GM13976 (cell line): ENCODE results near the gene C16orf82.

Source experiments
- DNase-seq: peaks from one replicate; pipeline ENCODE4 v3.0.0; 2012; ENCODE audit warnings: low spot score
- CTCF ChIP-seq: IDR thresholded peaks from 2 replicates; pipeline ENCODE4 v1.5.1; 2012; ENCODE audit warnings: borderline replicate concordance, mild to moderate bottlenecking; ENCODE audit not compliant: insufficient read depth; ENCODE audit errors: extremely low read depth, missing control alignments, control extremely low read depth
- in situ Hi-C: fragments of 300-500 bp; cut with MboI; formaldehyde crosslinking; loops from one replicate; pipeline ENCODE4 v1.12.0; 2022; ENCODE audit warnings: low sequenced_read_pairs, mixed read lengths, inconsistent platforms; ENCODE audit not compliant: unreplicated experiment

Gene C16orf82

GRCh38 chr16:27029525-27029924 is 37.2 kb upstream of the C16orf82 start:
- no peak for DNase-seq
- no peak for TF ChIP-seq CTCF
- in situ Hi-C loops, result no loop called here

- no peak for TF ChIP-seq CTCF
- in situ Hi-C loops, result no loop called here
- DNase-seq, result no peak
These were observed 33.3 kb upstream of the C16orf82 start for GRCh38 chr16:27033281-27033979.

- in situ Hi-C loops, result no loop called here
- DNase-seq, result no peak
- no peak for TF ChIP-seq CTCF
These were observed 26.0 kb upstream of the C16orf82 start for GRCh38 chr16:27040732-27041131.

GRCh38 chr16:27046958-27047518 is 19.7 kb upstream of the C16orf82 start:
- TF ChIP-seq CTCF, result no peak
- no peak for DNase-seq
- in situ Hi-C loops, result no loop called here

- no peak for TF ChIP-seq CTCF
- in situ Hi-C loops, result no loop called here
- DNase-seq, result no peak
These were observed 18.4 kb upstream of the C16orf82 start for GRCh38 chr16:27048316-27048715.

GRCh38 chr16:27049117-27049516 is 17.6 kb upstream of the C16orf82 start:
- in situ Hi-C loops, result no loop called here
- DNase-seq, result no peak
- TF ChIP-seq CTCF, result no peak

- TF ChIP-seq CTCF, result no peak
- no peak for DNase-seq
- in situ Hi-C loops, result no loop called here
These were observed 14.7 kb upstream of the C16orf82 start for GRCh38 chr16:27052007-27052406.
